Epithelial cell of prostate (primary cell): ENCODE measurements around the gene OR6B2.

Source experiments
- DNase-seq: peaks from one replicate; pipeline ENCODE4 v3.0.0-alpha.2; 2011; ENCODE audit warnings: low read depth, low spot score
- H3K27ac ChIP-seq: fragments of 450-650 bp; 2 replicates; pipeline ENCODE4 v1.5.1; 2017; ENCODE audit warnings: mild to moderate bottlenecking

The OR6B2 gene

DNA sequence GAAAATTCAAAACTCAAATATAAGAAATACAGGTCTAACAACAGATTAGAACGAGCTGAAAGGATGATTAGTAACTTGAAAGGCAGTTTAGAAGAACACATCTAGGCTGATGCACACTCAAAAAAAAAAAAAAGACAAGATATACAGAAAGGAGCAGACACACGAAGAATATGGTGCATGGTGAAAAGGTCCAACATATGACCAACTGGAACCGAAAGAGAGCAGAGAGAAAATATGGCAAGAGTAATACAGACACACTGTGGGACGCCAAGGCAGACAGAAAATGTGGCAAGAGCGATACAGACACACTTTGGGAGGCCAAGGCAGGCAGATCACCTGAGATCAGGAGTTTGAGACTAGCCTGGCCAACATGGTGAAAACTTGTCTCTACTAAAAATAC, 44.9 kb downstream of the OR6B2 start:
- H3K27ac ChIP-seq: no peak overlapping the region
- DNase-seq: no peak

DNA sequence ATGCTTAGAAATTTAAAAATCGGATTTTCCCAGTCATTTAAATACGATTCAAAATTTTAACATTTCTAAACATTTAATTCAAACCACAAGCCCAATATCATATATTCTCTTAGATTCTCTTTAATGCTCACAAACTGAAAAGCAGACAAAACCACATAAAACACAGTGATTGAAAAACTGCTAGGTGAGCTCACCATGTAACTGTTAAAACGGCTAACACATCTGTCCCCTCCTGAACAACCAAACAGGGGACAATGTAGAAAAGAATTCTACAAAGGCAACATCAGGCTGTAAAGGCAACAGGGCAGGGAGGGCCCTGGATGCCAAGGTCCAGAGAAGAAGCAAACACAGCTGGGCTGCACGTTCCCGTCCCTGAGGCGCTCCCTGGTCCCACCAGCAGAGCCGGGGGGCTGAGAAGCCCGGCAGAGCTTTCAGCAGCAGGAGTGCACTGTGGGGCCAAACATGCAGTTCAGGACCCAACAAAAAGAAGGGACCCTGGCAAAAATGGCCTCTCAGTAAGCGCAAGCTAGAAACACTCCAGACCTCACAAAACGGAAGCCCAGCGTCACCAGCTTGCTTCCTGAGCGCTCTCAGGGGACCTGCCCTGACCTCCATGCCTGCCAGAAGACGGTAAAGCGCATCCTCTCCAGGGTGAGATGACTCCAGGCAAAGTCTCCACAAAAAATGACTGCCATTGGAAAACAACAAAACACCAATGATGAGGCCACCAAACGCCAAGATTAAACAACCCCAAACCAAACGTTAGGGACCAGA, 45.6 kb downstream of the OR6B2 start:
- DNase-seq: no peak
- no peak overlapping the region for H3K27ac ChIP-seq

DNA sequence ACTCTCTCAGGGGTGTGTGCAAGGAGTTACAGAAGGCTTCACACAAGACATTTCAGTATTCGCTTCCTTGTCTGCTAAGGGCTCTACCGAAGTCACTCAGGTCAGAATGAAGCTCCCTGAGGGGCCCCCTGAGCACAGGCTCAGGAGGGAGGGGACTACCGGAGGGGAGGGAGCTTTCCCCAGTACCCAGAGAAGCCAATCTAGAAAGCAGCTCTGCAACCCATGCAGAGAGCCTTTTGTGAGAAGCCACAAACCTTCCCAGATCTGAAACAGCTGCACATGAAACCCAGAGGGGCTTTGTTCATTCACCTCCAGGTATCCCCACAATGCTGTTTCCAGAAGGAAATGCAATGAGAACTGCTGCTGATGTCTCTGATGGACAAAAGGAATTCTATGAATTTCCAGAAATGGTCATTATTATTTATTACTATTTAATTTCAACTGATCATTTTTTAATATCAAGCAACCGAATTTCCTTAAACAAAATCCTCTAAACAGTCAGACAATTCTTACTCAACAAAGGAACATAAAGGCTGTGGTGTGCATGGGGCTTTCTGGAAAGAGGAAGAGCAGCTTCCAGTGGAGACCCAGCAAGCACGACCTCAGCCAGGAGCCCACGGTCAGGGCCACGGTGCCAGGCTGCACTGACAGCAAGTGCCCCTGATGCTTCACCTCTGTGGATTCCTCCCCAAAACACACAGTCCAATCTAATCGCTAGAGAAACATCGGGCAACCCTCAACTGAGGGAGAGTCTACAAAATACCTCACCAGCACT, 47.0 kb downstream of the OR6B2 start:
- no peak overlapping the region for H3K27ac ChIP-seq
- no peak for DNase-seq
